HepG2 (cell line): ENCODE results near the gene GPN1. TPM values are rescaled to one million over a fixed set of nuclear protein-coding genes. Genes with fewer than 3 reads are reported as not detected.

ENCODE experiments used
- CSRNP2 ChIP-seq: sonication (generic); formaldehyde crosslinking; conservative IDR thresholded peaks from 2 replicates; pipeline ENCODE4 v1.8.0; 2022; ENCODE audit warnings: low read depth, missing genetic modification reagents
- KLF12 ChIP-seq: sonication (generic); formaldehyde crosslinking; IDR thresholded peaks from 2 replicates; pipeline ENCODE4 v1.4.0; 2020; ENCODE audit warnings: missing genetic modification reagents, borderline replicate concordance
- MEF2D ChIP-seq: sonication (generic); formaldehyde crosslinking; IDR thresholded peaks from 2 replicates; pipeline ENCODE4 v1.5.1; 2020; ENCODE audit warnings: mild to moderate bottlenecking, missing genetic modification reagents
- MIER3 ChIP-seq: IDR thresholded peaks from 2 replicates; pipeline ENCODE4 v1.6.1; 2016; ENCODE audit warnings: missing compliant biosample characterization, borderline replicate concordance
- NKX3-1 ChIP-seq: sonication (generic); formaldehyde crosslinking; IDR thresholded peaks from 2 replicates; pipeline ENCODE4 v1.5.0; 2020; ENCODE audit warnings: missing genetic modification reagents
- PAWR ChIP-seq: sonication (generic); formaldehyde crosslinking; IDR thresholded peaks from 2 replicates; pipeline ENCODE4 v1.4.0; 2020; ENCODE audit warnings: missing genetic modification reagents, mild to moderate bottlenecking, borderline replicate concordance
- PHF20 ChIP-seq: sonication (generic); formaldehyde crosslinking; IDR thresholded peaks from 2 replicates; pipeline ENCODE4 v1.5.0; 2020; ENCODE audit warnings: mild to moderate bottlenecking, missing genetic modification reagents
- RELA ChIP-seq: sonication (generic); formaldehyde crosslinking; IDR thresholded peaks from 2 replicates; pipeline ENCODE4 v1.4.0; 2020; ENCODE audit warnings: missing genetic modification reagents
- REXO4 ChIP-seq: sonication (generic); formaldehyde crosslinking; IDR thresholded peaks from 2 replicates; pipeline ENCODE4 v1.8.0; 2022; ENCODE audit warnings: missing genetic modification reagents, mild to moderate bottlenecking, borderline replicate concordance
- RNF219 ChIP-seq: sonication (generic); formaldehyde crosslinking; IDR thresholded peaks from 2 replicates; pipeline ENCODE4 v1.5.0; 2020; ENCODE audit warnings: mild to moderate bottlenecking, missing genetic modification reagents
- SIN3B ChIP-seq: fragments of 150-350 bp; IDR thresholded peaks from 2 replicates; pipeline ENCODE4 v1.6.1; 2014; ENCODE audit warnings: low read length
- SMYD3 ChIP-seq: sonication (generic); formaldehyde crosslinking; IDR thresholded peaks from 2 replicates; pipeline ENCODE4 v1.8.1; 2023; ENCODE audit warnings: mild to moderate bottlenecking, missing genetic modification reagents
- SP5 ChIP-seq: IDR thresholded peaks from 2 replicates; pipeline ENCODE4 v1.6.1; 2016; ENCODE audit warnings: low read depth, borderline replicate concordance
- U2AF1 ChIP-seq: fragments of 200-400 bp; formaldehyde crosslinking; optimal IDR thresholded peaks from 2 replicates; pipeline ENCODE3; 2017; ENCODE audit warnings: mild to moderate bottlenecking, low read depth, low read length
- ZNF234 ChIP-seq: sonication (generic); formaldehyde crosslinking; conservative IDR thresholded peaks from 2 replicates; pipeline ENCODE4 v1.5.1; 2020; ENCODE audit warnings: mild to moderate bottlenecking, missing genetic modification reagents
- ZNF263 ChIP-seq: sonication (generic); formaldehyde crosslinking; IDR thresholded peaks from 2 replicates; pipeline ENCODE4 v1.4.0; 2020; ENCODE audit warnings: missing genetic modification reagents
- ZNF441 ChIP-seq: sonication (generic); formaldehyde crosslinking; IDR thresholded peaks from 2 replicates; pipeline ENCODE4 v1.7.0; 2021; ENCODE audit warnings: missing genetic modification reagents, borderline replicate concordance
- ZNF781 ChIP-seq: sonication (generic); formaldehyde crosslinking; IDR thresholded peaks from 2 replicates; pipeline ENCODE4 v1.5.1; 2020; ENCODE audit warnings: borderline replicate concordance, mild to moderate bottlenecking, missing genetic modification reagents; ENCODE audit errors: not compliant biosample characterization
- polyA plus RNA-seq, 8 experiments: library from polyadenylated mRNA; depleted of rRNA in 3 of 8; stranded (reverse) in 7 of 8; unstranded in 1 of 8; fragments of >200 nt; fragmentation: Illumina TruSeq in 4 of 8; extraction: Trizol in 4 of 8; gene quantifications; 2 replicates each; pipeline versions ENCODE4 v1.2.1 to v1.2.3, GENCODE V29; 2011 to 2016; ENCODE audit warnings: low read depth in 4 of 8, missing spikeins in 1 of 8, mixed read lengths in 1 of 8; ENCODE audit not compliant: insufficient read depth in 1 of 8
- total RNA-seq, 5 experiments: library from RNA; depleted of rRNA; stranded (reverse); fragments of >200 nt; fragmentation: Illumina TruSeq; extraction: Trizol; gene quantifications; 2 replicates each; pipeline ENCODE4 v1.2.3, GENCODE V29; 2016; ENCODE audit warnings: low read depth in 1 of 5
- TF ChIP-seq, protein P1 (sequence below): sonication (generic); formaldehyde crosslinking; IDR thresholded peaks from 2 replicates; pipeline ENCODE4 v1.8.0; 2022; ENCODE audit warnings: mild to moderate bottlenecking, missing genetic modification reagents; ENCODE audit not compliant: insufficient replicate concordance

The GPN1 gene
- total and polyA plus RNA-seq, 2 of the 13 experiments (the other 11 are each of a cell fraction or from before 2014, with no cell fraction given): 54.5 to 62.7 TPM

DNA sequence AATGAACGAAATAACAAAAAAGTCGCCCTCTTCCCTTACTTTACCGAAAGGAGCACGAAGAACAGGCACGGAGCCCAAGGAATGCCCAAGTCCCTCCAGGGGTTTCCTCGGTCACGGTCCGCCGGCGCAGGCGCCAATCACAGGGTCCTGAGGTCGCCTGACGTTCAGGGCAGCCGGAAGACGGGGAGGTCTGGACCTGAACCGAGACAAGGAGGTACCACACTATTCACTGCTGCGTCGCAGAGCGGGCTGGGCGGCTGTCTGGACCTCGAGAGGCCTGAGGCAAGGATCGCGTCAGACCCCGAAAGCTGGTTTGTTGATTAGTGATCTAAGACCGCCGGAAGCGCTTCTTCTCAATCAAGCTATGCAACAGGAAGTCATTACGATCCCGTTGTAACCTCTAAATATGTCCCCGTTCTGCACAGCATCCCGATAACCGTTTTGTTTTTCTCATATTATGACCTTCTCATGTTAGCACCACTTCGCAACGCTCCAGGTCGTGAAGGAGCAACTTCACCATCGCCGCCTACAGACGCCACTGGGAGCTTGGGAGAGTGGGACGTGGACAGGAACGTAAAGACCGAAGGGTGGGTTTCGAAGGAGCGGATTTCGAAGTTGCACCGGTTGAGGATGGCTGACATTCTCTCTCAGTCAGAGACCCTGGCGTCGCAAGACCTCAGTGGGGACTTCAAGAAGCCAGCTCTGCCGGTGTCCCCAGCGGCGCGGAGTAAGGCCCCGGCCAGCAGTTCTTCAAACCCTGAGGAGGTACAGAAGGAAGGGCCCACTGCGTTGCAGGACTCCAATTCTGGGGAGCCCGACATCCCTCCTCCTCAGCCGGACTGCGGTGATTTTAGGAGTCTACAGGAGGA is 34.7 kb downstream of the GPN1 start, which contains the start of the genes SLC4A1AP and SUPT7L (continued):
- TF ChIP-seq RNF219 (CRISPR knock-in tag) (no peak; the same call in 1 of the 2 replicates), PAWR (CRISPR knock-in tag) (no peak), U2AF1 (peak; percentile 96), ZNF263 (CRISPR knock-in tag) (peak; percentile 89), MIER3 (CRISPR knock-in tag) (peak; percentile 90), PHF20 (CRISPR knock-in tag) (peak; percentile 100), ZNF441 (no peak; the same call in 1 of the 2 replicates), RELA (peak; percentile 41; the same call in 1 of the 2 replicates), ZNF234 (CRISPR knock-in tag) (peak; percentile 91; the same call in 1 of the 2 replicates), NKX3-1 (CRISPR knock-in tag) (peak; percentile 98), MEF2D (CRISPR knock-in tag) (peak; percentile 53; the same call in 1 of the 2 replicates), REXO4 (CRISPR knock-in tag) (no peak), ZNF781 (CRISPR knock-in tag) (peak; percentile 82), CSRNP2 (no peak), KLF12 (CRISPR knock-in tag) (peak; percentile 92), SMYD3 (CRISPR knock-in tag) (peak; percentile 98), SP5 (no peak), SIN3B (peak; percentile 99)
- TF ChIP-seq, protein P1, sequence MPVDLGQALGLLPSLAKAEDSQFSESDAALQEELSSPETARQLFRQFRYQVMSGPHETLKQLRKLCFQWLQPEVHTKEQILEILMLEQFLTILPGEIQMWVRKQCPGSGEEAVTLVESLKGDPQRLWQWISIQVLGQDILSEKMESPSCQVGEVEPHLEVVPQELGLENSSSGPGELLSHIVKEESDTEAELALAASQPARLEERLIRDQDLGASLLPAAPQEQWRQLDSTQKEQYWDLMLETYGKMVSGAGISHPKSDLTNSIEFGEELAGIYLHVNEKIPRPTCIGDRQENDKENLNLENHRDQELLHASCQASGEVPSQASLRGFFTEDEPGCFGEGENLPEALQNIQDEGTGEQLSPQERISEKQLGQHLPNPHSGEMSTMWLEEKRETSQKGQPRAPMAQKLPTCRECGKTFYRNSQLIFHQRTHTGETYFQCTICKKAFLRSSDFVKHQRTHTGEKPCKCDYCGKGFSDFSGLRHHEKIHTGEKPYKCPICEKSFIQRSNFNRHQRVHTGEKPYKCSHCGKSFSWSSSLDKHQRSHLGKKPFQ (CRISPR knock-in tag): no peak
